Psoas muscle (tissue), 8 donors: ENCODE measurements around the gene KCNMA1. TPM values are rescaled to one million over a fixed set of nuclear protein-coding genes. Genes with fewer than 3 reads are reported as not detected.
A peak's percentile ranks its signal among the peaks of the same experiment; 100 is the strongest.

ENCODE experiments used
- ATAC-seq, 4 donors: fragments of 200-7000 bp; cut with Tn5 transposase; one replicate each; pipeline ENCODE4 v1.9.1; 2020; ENCODE audit warnings: moderate library complexity in 3 of 4, mild to moderate bottlenecking in 2 of 4
- DNase-seq, 2 donors: peaks; one replicate each; pipeline ENCODE4 v3.0.0-alpha.2; 2020
- H3K27ac ChIP-seq: fragments of 200-600 bp; one replicate; pipeline ENCODE4 v1.8.0; 2022
- H3K27me3 ChIP-seq, 3 donors: fragments of 200-600 bp in 1 of 3; one replicate each; pipeline versions ENCODE4 v1.6.1 to v1.8.0; 2013 to 2022; ENCODE audit warnings: low read length in 2 of 3, mild to moderate bottlenecking in 2 of 3, moderate library complexity in 1 of 3; ENCODE audit not compliant: insufficient read depth in 3 of 3
- H3K36me3 ChIP-seq, 2 donors: fragments of 200-600 bp in 1 of 2; one replicate each; pipeline versions ENCODE4 v1.6.1 to v1.8.0; 2013 to 2022; ENCODE audit warnings: low read depth in 1 of 2, mild to moderate bottlenecking in 1 of 2, moderate library complexity in 1 of 2; ENCODE audit not compliant: insufficient read depth in 1 of 2
- H3K4me1 ChIP-seq: fragments of 200-600 bp; one replicate; pipeline ENCODE4 v1.8.0; 2022
- H3K4me3 ChIP-seq: fragments of 200-600 bp; one replicate; pipeline ENCODE4 v1.8.0; 2022; ENCODE audit warnings: mild to moderate bottlenecking
- H3K9me3 ChIP-seq: fragments of 200-600 bp; one replicate; pipeline ENCODE4 v1.8.0; 2022
- CTCF ChIP-seq: fragments of 200-600 bp; IDR thresholded peaks from one replicate; pipeline ENCODE4 v1.8.0; 2022; ENCODE audit warnings: antibody characterized with exemption
- WGBS, 3 donors: extraction: QIAGEN DNeasy Blood & Tissue Kit; methylation state at CpG; one replicate each; pipeline versions ENCODE4 v1.1.6 to v1.1.7; 2013; 5-methylcytosine and 5-hydroxymethylcytosine counted together
- intact Hi-C, 2 donors: fragments of 100-400 bp; cut with DNase I; formaldehyde crosslinking; loops; one replicate each; pipeline versions ENCODE4 v1.11.0 to v1.14.2; 2022
- polyA plus RNA-seq, 3 donors: library from polyadenylated mRNA; stranded (reverse); fragments of 200-250 nt; gene quantifications; one replicate each; pipeline ENCODE4 v1.2.3, GENCODE V29; 2013
- total RNA-seq, 4 donors: library from RNA; stranded (reverse); fragmentation: NEBNext Ultra II Directional in 2 of 4; extraction: Animal tissue kit (Norgen Biotek cat#: 25700) in 2 of 4; gene quantifications; one replicate each; pipeline versions ENCODE4 v1.2.1 to v1.2.4, GENCODE V29; 2021 to 2023
- donor health status: healthy with polysubstance abuse.
- donor health status: DM: no; HTN: no; CAD: no; lungs with moderate emphysema.
- donor health status: Bipolar disorder and iron deficiency.
- donor health status: healthy.
- donor health status: DM: yes; HTN: yes; CAD: no.
- donor health status: DM: no; HTN: no; CAD: no.
- donor health status: DM: no; HTN: no; CAD: no.
- donor health status: DM: yes; HTN: yes; CAD: no.

Gene KCNMA1
- total and polyA plus RNA-seq, 7 donors: 7.9 to 53.0 (median 41.9) TPM

GRCh38 chr10:77360835-77361234 is 276.8 kb downstream of the KCNMA1 start:
- H3K36me3 ChIP-seq: no peaks in the 10 kb centered on the region
- H3K4me1 ChIP-seq: no peaks in the 10 kb centered on the region
- no peak overlapping the region for H3K27ac ChIP-seq
- no peak overlapping the region for H3K4me3 ChIP-seq
- no peak for DNase-seq
- no peak for ATAC-seq
- intact Hi-C loops: no loop called here
- TF ChIP-seq CTCF: no peak
- WGBS, 3 donors: 79 to 89% (median 86%) methylated on average over 5 of the region's 5 CpGs
- H3K9me3 ChIP-seq: no peaks in the 10 kb centered on the region
- no peaks in the 10 kb centered on the region for H3K27me3 ChIP-seq

GRCh38 chr10:77359950-77360520 is 277.6 kb downstream of the KCNMA1 start:
- 52 to 68% (median 64%) methylated on average over 2 of the region's 2 CpGs for WGBS, 3 donors
- no peak for DNase-seq
- H3K27ac ChIP-seq: no peak overlapping the region
- no peaks in the 10 kb centered on the region for H3K36me3 ChIP-seq
- no peak for TF ChIP-seq CTCF
- ATAC-seq: peak in 2 of 4 donors; percentile 45 to 59
- no peaks in the 10 kb centered on the region for H3K27me3 ChIP-seq
- H3K4me3 ChIP-seq: no peak overlapping the region
- H3K4me1 ChIP-seq: no peaks in the 10 kb centered on the region
- intact Hi-C loops: no loop called here
- no peaks in the 10 kb centered on the region for H3K9me3 ChIP-seq

- no peak for DNase-seq
Measured at GRCh38 chr10:77359287-77359691, 278.3 kb downstream of the KCNMA1 start.

GRCh38 chr10:77358656-77359055 is 279.0 kb downstream of the KCNMA1 start:
- no peaks in the 10 kb centered on the region for H3K27me3 ChIP-seq
- H3K9me3 ChIP-seq: no peaks in the 10 kb centered on the region
- no peak for TF ChIP-seq CTCF
- intact Hi-C loops: no loop called here
- 93 to 94% (median 93%) methylated on average over 5 of the region's 5 CpGs for WGBS, 3 donors
- no peak overlapping the region for H3K27ac ChIP-seq
- H3K36me3 ChIP-seq: no peaks in the 10 kb centered on the region
- no peaks in the 10 kb centered on the region for H3K4me1 ChIP-seq
- DNase-seq (no peak), ATAC-seq (no peak)
- no peak overlapping the region for H3K4me3 ChIP-seq

More at GRCh38 chr10:77359287-77359691, 278.3 kb downstream of the KCNMA1 start:
- no peaks in the 10 kb centered on the region for H3K36me3 ChIP-seq
- no peaks in the 10 kb centered on the region for H3K27me3 ChIP-seq
- no peak for TF ChIP-seq CTCF
- no peak overlapping the region for H3K27ac ChIP-seq
- no peak overlapping the region for H3K4me3 ChIP-seq
- no peaks in the 10 kb centered on the region for H3K9me3 ChIP-seq
- peak in 3 of 4 donors; percentile 27 to 67 (median 67) for ATAC-seq
- H3K4me1 ChIP-seq: no peaks in the 10 kb centered on the region
- intact Hi-C loops: no loop called here
- WGBS, 3 donors: 54 to 77% (median 60%) methylated on average over 9 of the region's 9 CpGs
